Measurements from ENCODE around the gene RFC3.
A peak's percentile ranks its signal among the peaks of the same experiment; 100 is the strongest.

Gene RFC3

GRCh38 chr13:33787051-33787591, 30.8 kb upstream of the RFC3 start:
- peak overlapping the region; percentile 51 to 60 (median 57) for H3K4me3 ChIP-seq (ENCODE audit: low read depth in 1 of 5, low read length in 5 of 5)
- peaks cover 0 to 5% (median 0%) of the 10 kb centered on the region in 5 donors for H3K4me1 ChIP-seq (ENCODE audit: control insufficient read depth in 5 of 5, insufficient read depth in 5 of 5, low read length in 5 of 5)

GRCh38 chr13:33789066-33789606, 28.8 kb upstream of the RFC3 start:
- Histone ChIP-seq H3K9ac (ENCODE audit: low read length in 5 of 5) (no peak overlapping the region), H3K36me3 (ENCODE audit: control insufficient read depth in 5 of 5, insufficient read depth in 5 of 5, low read length in 5 of 5) (no peaks in the 10 kb centered on the region), H3K4me3 (ENCODE audit: low read depth in 1 of 5, low read length in 5 of 5) (no peak overlapping the region), H3K27me3 (ENCODE audit: control insufficient read depth in 5 of 5, insufficient read depth in 4 of 5, low read length in 5 of 5) (no peaks in the 10 kb centered on the region), H3K9me3 (ENCODE audit: control insufficient read depth in 5 of 5, low read length in 5 of 5) (no peaks in the 10 kb centered on the region), H3K4me1 (ENCODE audit: control insufficient read depth in 5 of 5, insufficient read depth in 5 of 5, low read length in 5 of 5) (peaks cover 0 to 5% (median 0%) of the 10 kb centered on the region in 5 donors), H3K27ac (ENCODE audit: low read depth, low read length) (no peak overlapping the region)

More at GRCh38 chr13:33787051-33787591, 30.8 kb upstream of the RFC3 start:
- Histone ChIP-seq H3K9me3 (ENCODE audit: control insufficient read depth in 5 of 5, low read length in 5 of 5) (no peaks in the 10 kb centered on the region), H3K36me3 (ENCODE audit: control insufficient read depth in 5 of 5, insufficient read depth in 5 of 5, low read length in 5 of 5) (no peaks in the 10 kb centered on the region), H3K27ac (ENCODE audit: low read depth, low read length) (no peak overlapping the region), H3K9ac (ENCODE audit: low read length in 5 of 5) (peak overlapping the region in 1 of 5 donors; percentile 51), H3K27me3 (ENCODE audit: control insufficient read depth in 5 of 5, insufficient read depth in 4 of 5, low read length in 5 of 5) (no peaks in the 10 kb centered on the region)

- Histone ChIP-seq H3K4me1 (ENCODE audit: control insufficient read depth in 5 of 5, insufficient read depth in 5 of 5, low read length in 5 of 5) (peaks cover 0 to 7% (median 0%) of the 10 kb centered on the region in 5 donors), H3K36me3 (ENCODE audit: control insufficient read depth in 5 of 5, insufficient read depth in 5 of 5, low read length in 5 of 5) (no peaks in the 10 kb centered on the region), H3K4me3 (ENCODE audit: low read depth in 1 of 5, low read length in 5 of 5) (no peak overlapping the region), H3K27me3 (ENCODE audit: control insufficient read depth in 5 of 5, insufficient read depth in 4 of 5, low read length in 5 of 5) (no peaks in the 10 kb centered on the region), H3K27ac (ENCODE audit: low read depth, low read length) (no peak overlapping the region), H3K9me3 (ENCODE audit: control insufficient read depth in 5 of 5, low read length in 5 of 5) (no peaks in the 10 kb centered on the region), H3K9ac (ENCODE audit: low read length in 5 of 5) (no peak overlapping the region)
These were observed 28.2 kb upstream of the RFC3 start for GRCh38 chr13:33789739-33790138.

GRCh38 chr13:33793726-33794125, 24.2 kb upstream of the RFC3 start:
- Histone ChIP-seq H3K9me3 (ENCODE audit: control insufficient read depth in 5 of 5, low read length in 5 of 5) (no peaks in the 10 kb centered on the region), H3K9ac (ENCODE audit: low read length in 5 of 5) (no peak overlapping the region), H3K27ac (ENCODE audit: low read depth, low read length) (no peak overlapping the region), H3K27me3 (ENCODE audit: control insufficient read depth in 5 of 5, insufficient read depth in 4 of 5, low read length in 5 of 5) (no peaks in the 10 kb centered on the region), H3K4me3 (ENCODE audit: low read depth in 1 of 5, low read length in 5 of 5) (no peak overlapping the region), H3K36me3 (ENCODE audit: control insufficient read depth in 5 of 5, insufficient read depth in 5 of 5, low read length in 5 of 5) (no peaks in the 10 kb centered on the region), H3K4me1 (ENCODE audit: control insufficient read depth in 5 of 5, insufficient read depth in 5 of 5, low read length in 5 of 5) (peaks cover 0 to 15% (median 10%) of the 10 kb centered on the region in 5 donors)

- no peaks in the 10 kb centered on the region for H3K36me3 ChIP-seq (ENCODE audit: control insufficient read depth in 5 of 5, insufficient read depth in 5 of 5, low read length in 5 of 5)
- H3K4me3 ChIP-seq (ENCODE audit: low read depth in 1 of 5, low read length in 5 of 5), result no peak overlapping the region
- H3K4me1 ChIP-seq (ENCODE audit: control insufficient read depth in 5 of 5, insufficient read depth in 5 of 5, low read length in 5 of 5), result peaks cover 0 to 15% (median 10%) of the 10 kb centered on the region in 5 donors
- H3K9ac ChIP-seq (ENCODE audit: low read length in 5 of 5), result no peak overlapping the region
- H3K27ac ChIP-seq (ENCODE audit: low read depth, low read length), result no peak overlapping the region
- H3K27me3 ChIP-seq (ENCODE audit: control insufficient read depth in 5 of 5, insufficient read depth in 4 of 5, low read length in 5 of 5), result no peaks in the 10 kb centered on the region
- H3K9me3 ChIP-seq (ENCODE audit: control insufficient read depth in 5 of 5, low read length in 5 of 5), result no peaks in the 10 kb centered on the region
These were observed 23.4 kb upstream of the RFC3 start for GRCh38 chr13:33794576-33794975.

- H3K27me3 ChIP-seq (ENCODE audit: control insufficient read depth in 5 of 5, insufficient read depth in 4 of 5, low read length in 5 of 5), result no peaks in the 10 kb centered on the region
- H3K36me3 ChIP-seq (ENCODE audit: control insufficient read depth in 5 of 5, insufficient read depth in 5 of 5, low read length in 5 of 5), result no peaks in the 10 kb centered on the region
- peaks cover 0 to 23% (median 10%) of the 10 kb centered on the region in 5 donors for H3K4me1 ChIP-seq (ENCODE audit: control insufficient read depth in 5 of 5, insufficient read depth in 5 of 5, low read length in 5 of 5)
- no peaks in the 10 kb centered on the region for H3K9me3 ChIP-seq (ENCODE audit: control insufficient read depth in 5 of 5, low read length in 5 of 5)
- H3K27ac ChIP-seq (ENCODE audit: low read depth, low read length), result no peak overlapping the region
- no peak overlapping the region for H3K9ac ChIP-seq (ENCODE audit: low read length in 5 of 5)
- H3K4me3 ChIP-seq (ENCODE audit: low read depth in 1 of 5, low read length in 5 of 5), result no peak overlapping the region
These were observed 21.9 kb upstream of the RFC3 start for GRCh38 chr13:33796095-33796494.

GRCh38 chr13:33797622-33798021, 20.3 kb upstream of the RFC3 start:
- Histone ChIP-seq H3K36me3 (ENCODE audit: control insufficient read depth in 5 of 5, insufficient read depth in 5 of 5, low read length in 5 of 5) (no peaks in the 10 kb centered on the region), H3K27me3 (ENCODE audit: control insufficient read depth in 5 of 5, insufficient read depth in 4 of 5, low read length in 5 of 5) (no peaks in the 10 kb centered on the region), H3K27ac (ENCODE audit: low read depth, low read length) (peak overlapping the region; percentile 39), H3K9me3 (ENCODE audit: control insufficient read depth in 5 of 5, low read length in 5 of 5) (no peaks in the 10 kb centered on the region), H3K4me3 (ENCODE audit: low read depth in 1 of 5, low read length in 5 of 5) (peak overlapping the region; percentile 49 to 69 (median 57)), H3K4me1 (ENCODE audit: control insufficient read depth in 5 of 5, insufficient read depth in 5 of 5, low read length in 5 of 5) (peaks cover 0 to 23% (median 10%) of the 10 kb centered on the region in 5 donors), H3K9ac (ENCODE audit: low read length in 5 of 5) (peak overlapping the region; percentile 53 to 78 (median 68))

- Histone ChIP-seq H3K27ac (ENCODE audit: low read depth, low read length) (no peak overlapping the region), H3K4me3 (ENCODE audit: low read depth in 1 of 5, low read length in 5 of 5) (peak overlapping the region in 4 of 5 donors; percentile 49 to 69 (median 60)), H3K9me3 (ENCODE audit: control insufficient read depth in 5 of 5, low read length in 5 of 5) (no peaks in the 10 kb centered on the region), H3K4me1 (ENCODE audit: control insufficient read depth in 5 of 5, insufficient read depth in 5 of 5, low read length in 5 of 5) (peaks cover 0 to 23% (median 10%) of the 10 kb centered on the region in 5 donors), H3K9ac (ENCODE audit: low read length in 5 of 5) (peak overlapping the region in 1 of 5 donors; percentile 68), H3K27me3 (ENCODE audit: control insufficient read depth in 5 of 5, insufficient read depth in 4 of 5, low read length in 5 of 5) (no peaks in the 10 kb centered on the region), H3K36me3 (ENCODE audit: control insufficient read depth in 5 of 5, insufficient read depth in 5 of 5, low read length in 5 of 5) (no peaks in the 10 kb centered on the region)
These were observed 19.9 kb upstream of the RFC3 start for GRCh38 chr13:33798023-33798422.

GRCh38 chr13:33799950-33800592, 17.9 kb upstream of the RFC3 start:
- Histone ChIP-seq H3K4me3 (ENCODE audit: low read depth in 1 of 5, low read length in 5 of 5) (peak overlapping the region in 2 of 5 donors; percentile 11 to 20), H3K9me3 (ENCODE audit: control insufficient read depth in 5 of 5, low read length in 5 of 5) (no peaks in the 10 kb centered on the region), H3K27me3 (ENCODE audit: control insufficient read depth in 5 of 5, insufficient read depth in 4 of 5, low read length in 5 of 5) (no peaks in the 10 kb centered on the region), H3K9ac (ENCODE audit: low read length in 5 of 5) (no peak overlapping the region), H3K36me3 (ENCODE audit: control insufficient read depth in 5 of 5, insufficient read depth in 5 of 5, low read length in 5 of 5) (no peaks in the 10 kb centered on the region), H3K27ac (ENCODE audit: low read depth, low read length) (no peak overlapping the region), H3K4me1 (ENCODE audit: control insufficient read depth in 5 of 5, insufficient read depth in 5 of 5, low read length in 5 of 5) (peaks cover 0 to 19% (median 10%) of the 10 kb centered on the region in 5 donors)

- peak overlapping the region in 2 of 5 donors; percentile 11 to 20 for H3K4me3 ChIP-seq (ENCODE audit: low read depth in 1 of 5, low read length in 5 of 5)
These were observed 17.2 kb upstream of the RFC3 start for GRCh38 chr13:33800646-33801186.

More at GRCh38 chr13:33800646-33801186, 17.2 kb upstream of the RFC3 start:
- Histone ChIP-seq H3K27ac (ENCODE audit: low read depth, low read length) (no peak overlapping the region), H3K9me3 (ENCODE audit: control insufficient read depth in 5 of 5, low read length in 5 of 5) (no peaks in the 10 kb centered on the region), H3K27me3 (ENCODE audit: control insufficient read depth in 5 of 5, insufficient read depth in 4 of 5, low read length in 5 of 5) (no peaks in the 10 kb centered on the region), H3K9ac (ENCODE audit: low read length in 5 of 5) (peak overlapping the region in 1 of 5 donors; percentile 40), H3K36me3 (ENCODE audit: control insufficient read depth in 5 of 5, insufficient read depth in 5 of 5, low read length in 5 of 5) (no peaks in the 10 kb centered on the region), H3K4me1 (ENCODE audit: control insufficient read depth in 5 of 5, insufficient read depth in 5 of 5, low read length in 5 of 5) (peaks cover 0 to 19% (median 10%) of the 10 kb centered on the region in 5 donors)
